Loucy (cell line): Measurements from ENCODE around the gene MIGA1.

Experiments
- EZH2phosphoT487 ChIP-seq: fragments of 200-600 bp; IDR thresholded peaks from 2 replicates; pipeline ENCODE4 v1.6.1; 2018; ENCODE audit warnings: antibody characterized with exemption, mild to moderate bottlenecking, moderate library complexity, borderline replicate concordance
- TF ChIP-seq, protein P1 (sequence below): fragments of 200-600 bp; sonication (generic); conservative IDR thresholded peaks from 2 replicates; pipeline ENCODE4 v1.5.1; 2014; ENCODE audit warnings: mild to moderate bottlenecking, antibody characterized with exemption, low read length

DNA sequence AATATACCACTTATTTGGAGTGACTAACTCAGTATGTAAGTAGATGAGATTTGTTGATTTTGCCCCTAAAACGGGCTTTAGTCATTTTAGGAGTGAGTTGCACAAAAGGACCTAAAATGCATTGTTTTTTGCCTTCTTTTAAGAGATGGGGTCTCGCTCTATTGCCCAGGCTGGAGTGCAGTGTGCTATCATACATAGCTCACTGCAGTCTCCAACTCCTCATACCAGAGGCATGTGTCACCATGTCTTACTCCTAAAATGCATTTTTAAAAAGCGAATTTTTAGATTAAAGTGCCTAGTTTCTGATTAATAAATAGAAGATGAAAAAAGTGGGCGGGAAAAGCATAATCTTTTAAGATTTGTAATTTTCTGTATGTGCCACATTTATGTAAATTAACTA, 97.4 kb downstream of the MIGA1 start:
- TF ChIP-seq, protein P1, sequence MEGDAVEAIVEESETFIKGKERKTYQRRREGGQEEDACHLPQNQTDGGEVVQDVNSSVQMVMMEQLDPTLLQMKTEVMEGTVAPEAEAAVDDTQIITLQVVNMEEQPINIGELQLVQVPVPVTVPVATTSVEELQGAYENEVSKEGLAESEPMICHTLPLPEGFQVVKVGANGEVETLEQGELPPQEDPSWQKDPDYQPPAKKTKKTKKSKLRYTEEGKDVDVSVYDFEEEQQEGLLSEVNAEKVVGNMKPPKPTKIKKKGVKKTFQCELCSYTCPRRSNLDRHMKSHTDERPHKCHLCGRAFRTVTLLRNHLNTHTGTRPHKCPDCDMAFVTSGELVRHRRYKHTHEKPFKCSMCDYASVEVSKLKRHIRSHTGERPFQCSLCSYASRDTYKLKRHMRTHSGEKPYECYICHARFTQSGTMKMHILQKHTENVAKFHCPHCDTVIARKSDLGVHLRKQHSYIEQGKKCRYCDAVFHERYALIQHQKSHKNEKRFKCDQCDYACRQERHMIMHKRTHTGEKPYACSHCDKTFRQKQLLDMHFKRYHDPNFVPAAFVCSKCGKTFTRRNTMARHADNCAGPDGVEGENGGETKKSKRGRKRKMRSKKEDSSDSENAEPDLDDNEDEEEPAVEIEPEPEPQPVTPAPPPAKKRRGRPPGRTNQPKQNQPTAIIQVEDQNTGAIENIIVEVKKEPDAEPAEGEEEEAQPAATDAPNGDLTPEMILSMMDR, result no peak
- TF ChIP-seq EZH2phosphoT487, result no peak
